DMS 273 (cell line): ENCODE measurements around the gene NFE2L3.
"Not testable (repeated sequence)": the region's sequence is repeated elsewhere in the genome, so short reads cannot be mapped to it uniquely, and the experiment has no call there.

ENCODE experiments used
- DNase-seq: peaks from one replicate; lab custom pipeline; 2025; ENCODE audit not compliant: unreplicated experiment; lab: John Stamatoyannopoulos, UW

Gene NFE2L3

DNA sequence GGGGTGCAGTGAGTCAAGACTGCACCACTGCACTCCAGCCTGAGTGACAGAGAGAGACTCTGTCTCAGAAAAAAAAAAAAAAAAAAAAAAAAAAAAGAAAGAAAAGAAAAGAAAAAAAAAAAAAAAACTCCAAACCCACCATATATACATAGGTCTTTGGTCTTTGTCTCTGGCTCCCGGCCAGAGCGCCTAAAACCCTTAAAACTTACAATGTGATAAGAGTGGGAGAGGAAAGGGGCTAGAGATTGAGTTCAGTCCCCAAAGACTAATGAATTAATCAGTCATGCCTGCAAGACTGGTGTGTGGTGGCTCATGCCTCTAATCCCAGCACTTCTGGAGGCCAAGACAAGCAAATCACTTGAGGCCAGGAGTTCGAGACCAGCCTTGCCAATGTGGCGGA is 6.8 kb upstream of the NFE2L3 start:
- DNase-seq = no peak

GRCh38 chr7:26147030-26147429 is 5.0 kb upstream of the NFE2L3 start:
- DNase-seq = peak; percentile 41

GRCh38 chr7:26147646-26148306 is 4.2 kb upstream of the NFE2L3 start:
- not testable (repeated sequence) for DNase-seq

- DNase-seq = not testable (repeated sequence)
Observed at GRCh38 chr7:26148307-26148700, 3.7 kb upstream of the NFE2L3 start.

DNA sequence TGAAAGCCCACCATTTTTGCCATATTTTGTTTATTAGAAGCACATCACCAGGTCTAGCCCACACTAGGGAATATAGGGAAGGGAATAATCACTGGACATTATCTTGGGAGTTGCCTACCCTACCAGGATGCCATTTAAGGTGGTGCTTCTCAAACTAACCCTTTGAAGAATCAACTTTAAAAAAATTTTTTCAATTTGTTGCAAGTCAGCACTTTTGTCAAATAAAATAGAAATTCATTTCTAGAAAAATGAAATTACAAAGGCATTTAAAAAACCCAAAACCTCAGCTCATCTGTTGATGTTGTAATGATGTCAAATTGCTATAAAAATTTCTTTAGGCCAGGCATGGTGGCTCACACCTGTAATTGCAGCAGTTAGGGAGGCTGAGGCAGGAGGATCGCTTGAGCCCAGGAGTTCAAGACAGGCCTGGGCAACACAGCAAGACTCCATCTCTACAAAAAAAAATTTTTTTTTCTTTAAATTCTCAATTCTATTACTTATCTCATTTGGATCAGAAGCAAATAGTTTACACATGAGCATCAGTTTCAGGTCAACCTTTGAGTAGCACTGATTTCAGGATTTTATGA is 2.5 kb upstream of the NFE2L3 start:
- DNase-seq = no peak

DNA sequence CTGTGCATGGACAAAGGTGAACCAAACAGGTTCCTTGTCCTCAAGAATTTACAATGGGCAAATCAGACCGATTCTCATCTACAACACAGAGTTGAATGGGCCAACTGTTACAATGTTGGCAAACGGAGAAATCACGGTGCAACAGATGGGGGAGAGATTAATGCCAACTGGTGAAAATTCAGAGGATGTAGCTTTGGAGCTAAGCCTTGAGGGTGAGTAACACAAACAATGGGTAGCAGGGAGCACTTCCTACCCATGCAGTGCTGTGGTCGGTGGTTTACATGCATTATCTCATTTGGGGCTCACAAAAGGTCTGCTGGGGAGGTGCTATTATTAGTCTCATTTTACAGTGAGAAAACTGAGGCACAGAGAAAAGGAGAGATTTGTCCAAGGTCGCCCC is 902 bp upstream of the NFE2L3 start:
- DNase-seq = peak; percentile 95

DNA sequence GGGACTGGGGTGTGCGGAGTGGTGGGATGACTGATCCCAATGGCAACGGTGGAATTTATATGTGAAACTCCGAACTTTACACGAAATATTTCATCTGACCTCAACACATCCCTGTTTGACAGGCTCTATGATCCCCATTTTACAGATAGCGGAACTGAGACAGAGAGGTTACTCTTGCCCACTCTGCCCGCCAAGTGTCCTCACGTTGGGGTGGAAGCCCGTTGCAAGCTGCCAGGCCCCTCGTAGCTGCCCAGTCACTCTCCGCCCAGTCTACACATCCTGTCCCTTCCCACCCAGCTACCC is 397 bp upstream of the NFE2L3 start:
- no peak for DNase-seq

GRCh38 chr7:26152782-26153240 is 813 bp downstream of the NFE2L3 start:
- DNase-seq = peak; percentile 53

DNA sequence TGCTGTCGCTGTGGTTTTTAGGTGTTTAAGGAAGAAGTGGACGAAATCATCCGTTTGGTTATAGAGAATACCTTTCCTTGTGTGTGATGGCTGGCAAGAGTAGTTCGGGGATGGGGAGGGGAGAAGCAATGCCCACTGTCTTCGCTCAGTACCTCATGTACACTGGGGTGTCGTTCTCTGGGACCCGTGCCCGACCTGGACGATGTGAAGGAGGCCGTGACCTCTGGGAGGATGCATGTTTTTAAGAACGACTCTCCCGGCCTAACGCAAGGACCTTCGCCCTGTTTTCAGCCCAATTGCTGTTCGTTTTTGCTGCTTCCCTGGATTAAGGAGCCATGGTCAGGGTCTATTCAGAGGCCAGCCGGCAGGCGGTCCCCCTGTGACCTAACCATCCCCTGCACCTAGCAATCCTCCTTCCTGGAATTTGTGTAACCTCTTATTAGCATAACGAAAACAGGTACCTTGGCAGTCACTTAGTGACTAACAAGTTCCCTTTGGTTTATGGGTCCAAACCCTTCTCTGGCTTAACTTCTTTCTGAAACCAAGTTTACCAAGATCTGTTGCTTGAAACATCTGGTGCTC is 1.3 kb downstream of the NFE2L3 start:
- DNase-seq = peak; percentile 57

DNA sequence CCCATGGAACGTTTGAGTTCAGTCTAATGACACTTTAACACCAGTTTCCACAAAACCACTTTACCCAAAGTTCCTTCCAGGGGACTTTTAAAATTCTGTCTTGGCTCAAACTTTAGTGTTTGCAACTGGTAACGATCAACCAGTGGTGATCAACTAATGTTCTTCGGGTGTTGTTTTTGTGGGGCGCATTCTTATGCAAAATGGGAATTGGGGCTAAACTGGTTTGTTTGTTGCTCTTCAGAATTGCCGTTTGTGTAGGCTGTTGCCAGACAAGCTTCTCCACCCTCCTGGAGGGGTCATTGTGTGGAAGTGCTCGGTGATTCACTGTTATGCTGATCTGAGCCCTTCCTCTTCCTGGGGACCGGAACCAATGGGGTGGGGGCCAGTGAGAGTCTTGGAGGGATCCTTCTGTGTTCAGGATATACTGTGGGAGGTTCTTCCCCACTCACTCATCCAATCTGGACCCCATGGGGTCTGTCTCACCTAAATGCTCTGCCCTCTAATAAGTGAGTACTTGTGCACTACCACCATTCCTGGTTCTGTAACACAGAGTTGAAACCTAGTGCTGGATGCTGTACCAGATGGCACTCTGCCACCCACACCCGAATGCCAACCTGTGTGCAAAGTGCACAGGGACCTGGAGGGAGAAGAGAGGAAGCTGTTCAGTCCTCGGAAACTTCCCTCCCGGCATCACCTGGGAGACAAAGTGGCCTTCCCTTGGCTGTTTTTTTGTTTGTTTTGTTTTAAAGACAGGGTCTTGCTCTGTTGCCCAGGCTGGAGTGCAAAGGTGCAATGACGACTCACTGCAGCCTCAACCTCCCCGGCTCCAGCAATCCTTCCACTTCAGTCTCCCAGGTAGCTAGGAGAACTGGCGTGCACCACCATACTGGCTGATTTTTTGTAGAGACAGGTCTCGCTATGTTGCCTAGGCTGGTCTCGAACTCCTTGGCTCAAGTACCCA is 2.1 kb downstream of the NFE2L3 start:
- no peak for DNase-seq

GRCh38 chr7:26155531-26156375 is 3.8 kb downstream of the NFE2L3 start:
- no peak for DNase-seq

- no peak for DNase-seq
Observed at GRCh38 chr7:26156451-26157420, 4.7 kb downstream of the NFE2L3 start.

- DNase-seq = no peak
Observed at GRCh38 chr7:26157520-26158105, 5.6 kb downstream of the NFE2L3 start.

GRCh38 chr7:26159243-26159642 is 7.2 kb downstream of the NFE2L3 start:
- no peak for DNase-seq

DNA sequence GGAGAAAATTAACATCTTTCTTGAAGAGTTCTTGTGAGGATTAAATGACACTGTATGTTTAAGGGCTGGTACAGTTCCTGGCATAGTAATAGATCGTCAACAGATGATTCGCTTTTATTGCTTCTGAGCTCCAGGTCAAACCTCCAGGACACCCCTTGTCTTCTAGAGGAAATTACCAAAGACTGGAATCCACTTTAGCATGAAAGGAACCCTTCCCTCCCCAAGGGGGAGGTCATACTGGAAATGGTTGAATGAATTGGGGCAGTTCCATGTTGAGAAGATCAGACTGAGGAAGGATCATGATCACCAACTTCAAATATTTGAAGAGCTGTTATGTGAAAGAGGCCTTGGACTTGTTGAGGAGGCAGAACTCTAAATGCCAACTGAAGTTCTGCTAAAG is 8.9 kb downstream of the NFE2L3 start:
- no peak for DNase-seq

DNA sequence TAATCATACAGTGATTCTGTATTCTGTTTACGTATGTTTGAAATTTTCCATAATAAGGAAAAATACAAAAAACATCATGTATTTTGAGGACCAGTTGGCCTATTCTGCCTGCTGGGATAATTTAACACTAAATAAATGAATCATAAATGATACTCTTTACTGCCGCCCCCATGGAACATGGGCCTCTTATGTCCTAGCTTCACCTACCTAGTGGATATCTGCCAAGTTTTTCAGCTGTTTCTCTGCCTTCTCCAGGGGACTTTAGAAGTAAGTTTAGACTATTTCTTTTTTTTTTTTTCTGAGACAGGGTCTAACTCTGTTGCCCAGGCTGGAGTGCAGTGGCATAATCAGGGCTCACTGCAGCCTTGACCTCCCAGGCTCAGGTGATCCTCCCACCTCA is 10.4 kb downstream of the NFE2L3 start:
- peak; percentile 52 for DNase-seq

GRCh38 chr7:26163804-26164203 is 11.8 kb downstream of the NFE2L3 start:
- not testable (repeated sequence) for DNase-seq

DNA sequence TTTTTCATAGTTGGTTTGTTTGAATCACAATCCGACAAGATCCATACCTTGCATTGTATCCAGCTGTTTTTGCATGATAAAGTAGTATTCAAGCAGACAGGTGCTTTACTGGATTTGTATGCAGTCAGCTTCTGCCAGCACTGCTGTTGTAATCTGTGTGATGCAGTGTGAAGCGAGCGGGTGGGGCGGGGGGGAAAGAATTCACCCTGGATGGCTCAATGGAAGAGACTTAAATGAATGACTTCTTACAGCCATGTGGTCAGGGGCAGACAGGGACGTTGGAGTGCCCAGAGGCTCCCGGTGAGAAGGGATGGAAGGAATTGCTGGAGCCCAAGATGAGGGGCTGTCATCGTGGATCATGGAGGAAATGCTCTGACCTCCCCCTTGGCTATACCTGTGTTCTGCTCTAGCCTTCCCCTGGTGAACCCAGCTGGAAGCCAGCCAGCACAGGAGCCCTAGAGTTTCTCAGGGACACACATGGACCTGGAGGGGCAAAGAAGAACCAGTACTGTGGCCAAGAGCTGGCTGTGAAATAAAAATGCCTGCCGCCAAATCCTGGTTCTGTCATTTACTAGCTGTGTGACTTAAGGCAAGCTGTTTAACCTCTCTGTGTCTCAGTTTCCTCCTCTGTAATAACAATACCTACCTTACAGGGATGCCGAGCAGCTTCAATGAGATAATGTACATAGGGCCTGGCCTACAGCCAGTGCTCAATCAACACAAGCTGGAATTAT is 14.1 kb downstream of the NFE2L3 start:
- no peak for DNase-seq
